Lung (tissue), 12 donors: Measurements from ENCODE around the gene AEN. TPM values are rescaled to one million over a fixed set of nuclear protein-coding genes. Genes with fewer than 3 reads are reported as not detected.

Source experiments
- ATAC-seq: fragments of 200-7000 bp; cut with Tn5 transposase; one replicate; pipeline ENCODE4 v1.9.1; 2020; ENCODE audit warnings: moderate number of reproducible peaks; ENCODE audit not compliant: insufficient read depth, low FRiP score
- DNase-seq, 3 donors: peaks; one replicate each; pipeline ENCODE4 v3.0.0-alpha.2; 2013 to 2017
- H3K27ac ChIP-seq, 2 donors: one replicate each; pipeline ENCODE4 v1.5.1; 2013; ENCODE audit warnings: mild to moderate bottlenecking in 2 of 2, moderate library complexity in 2 of 2, control low read depth in 1 of 2, inconsistent platforms in 1 of 2, low read depth in 1 of 2, low read length in 1 of 2
- H3K27me3 ChIP-seq, 3 donors: one replicate each; pipeline ENCODE4 v1.5.1; 2013; ENCODE audit warnings: low read length in 2 of 3; ENCODE audit not compliant: control insufficient read depth in 3 of 3, insufficient read depth in 3 of 3
- H3K36me3 ChIP-seq, 4 donors: one replicate each; pipeline ENCODE4 v1.5.1; 2013; ENCODE audit warnings: low read length in 4 of 4, mild to moderate bottlenecking in 1 of 4, moderate library complexity in 1 of 4; ENCODE audit not compliant: control insufficient read depth in 4 of 4, insufficient read depth in 4 of 4
- H3K4me1 ChIP-seq, 5 donors: one replicate each; pipeline ENCODE4 v1.5.1; 2013; ENCODE audit warnings: low read length in 5 of 5, mild to moderate bottlenecking in 2 of 5, moderate library complexity in 1 of 5; ENCODE audit not compliant: control insufficient read depth in 5 of 5, insufficient read depth in 5 of 5
- H3K4me3 ChIP-seq: one replicate; pipeline ENCODE4 v1.5.1; 2013; ENCODE audit warnings: mild to moderate bottlenecking, control low read depth, moderate library complexity
- H3K9ac ChIP-seq, 2 donors: one replicate each; pipeline ENCODE4 v1.5.1; 2013; ENCODE audit warnings: low read length in 2 of 2, control low read depth in 1 of 2; ENCODE audit not compliant: insufficient read depth in 1 of 2
- H3K9me3 ChIP-seq, 4 donors: one replicate each; pipeline ENCODE4 v1.5.1; 2013; ENCODE audit warnings: low read length in 3 of 4, mild to moderate bottlenecking in 1 of 4, moderate library complexity in 1 of 4; ENCODE audit not compliant: control insufficient read depth in 4 of 4, insufficient read depth in 3 of 4
- WGBS, 2 donors: extraction: QIAGEN DNeasy Blood & Tissue Kit; methylation state at CpG; one replicate each; pipeline ENCODE4 v1.1.7; 2013; 5-methylcytosine and 5-hydroxymethylcytosine counted together
- polyA plus RNA-seq, 2 donors: library from polyadenylated mRNA; stranded (reverse); fragments of 200-250 nt; gene quantifications; one replicate each; pipeline ENCODE4 v1.2.1, GENCODE V29; 2013
- total RNA-seq, 2 donors: library from RNA; depleted of rRNA in 1 of 2; stranded (reverse); fragments of >200 nt in 1 of 2; gene quantifications; one replicate each; pipeline ENCODE4 v1.2.1, GENCODE V29; 2014 to 2021
- TF ChIP-seq, protein P1 (sequence below): IDR thresholded peaks from 2 replicates; pipeline ENCODE4 v1.5.1; 2012; ENCODE audit warnings: mild to moderate bottlenecking; ENCODE audit errors: control extremely low read depth, extremely low read depth
- donor health status: control.
- donor health status: control.
- donor health status: Bipolar disorder and iron deficiency.
- donor health status: healthy.
- donor health status: DM: yes; HTN: yes; CAD: no.

AEN gene
- total and polyA plus RNA-seq, 4 donors: 4.2 to 15.4 (median 13.4) TPM

DNA sequence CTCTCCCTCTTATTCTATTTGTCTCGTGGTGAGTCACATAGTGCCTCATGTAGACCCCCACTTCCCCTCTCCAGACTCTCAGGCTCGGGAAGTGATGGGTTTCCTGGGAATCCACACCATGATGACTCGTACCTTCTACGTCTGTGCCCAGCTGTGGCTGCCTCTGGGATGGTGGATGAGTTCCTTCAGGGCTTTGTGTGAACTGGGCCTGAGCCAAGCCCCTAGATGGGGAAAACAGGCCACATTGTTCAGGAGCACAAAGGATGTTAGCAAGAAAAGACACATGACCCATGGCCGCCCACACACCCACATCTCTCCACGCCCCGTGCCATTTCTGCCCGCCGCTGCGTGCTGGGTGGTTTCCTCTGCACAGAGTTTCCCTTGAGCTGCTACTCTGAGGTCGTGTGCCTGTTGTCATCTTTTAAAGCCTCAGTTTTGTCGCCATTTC lies 28.2 kb downstream of the AEN start:
- Histone ChIP-seq H3K4me3 (no peak overlapping the region), H3K9ac (no peak overlapping the region), H3K36me3 (peaks cover 0 to 14% (median 0%) of the 10 kb centered on the region in 4 donors), H3K27me3 (no peaks in the 10 kb centered on the region), H3K4me1 (peaks cover 0 to 37% (median 0%) of the 10 kb centered on the region in 5 donors), H3K27ac (peak overlapping the region; percentile 58 to 94), H3K9me3 (no peaks in the 10 kb centered on the region)
- 42 to 57% methylated on average over 12 of the region's 12 CpGs for WGBS, 2 donors
- TF ChIP-seq, protein P1, sequence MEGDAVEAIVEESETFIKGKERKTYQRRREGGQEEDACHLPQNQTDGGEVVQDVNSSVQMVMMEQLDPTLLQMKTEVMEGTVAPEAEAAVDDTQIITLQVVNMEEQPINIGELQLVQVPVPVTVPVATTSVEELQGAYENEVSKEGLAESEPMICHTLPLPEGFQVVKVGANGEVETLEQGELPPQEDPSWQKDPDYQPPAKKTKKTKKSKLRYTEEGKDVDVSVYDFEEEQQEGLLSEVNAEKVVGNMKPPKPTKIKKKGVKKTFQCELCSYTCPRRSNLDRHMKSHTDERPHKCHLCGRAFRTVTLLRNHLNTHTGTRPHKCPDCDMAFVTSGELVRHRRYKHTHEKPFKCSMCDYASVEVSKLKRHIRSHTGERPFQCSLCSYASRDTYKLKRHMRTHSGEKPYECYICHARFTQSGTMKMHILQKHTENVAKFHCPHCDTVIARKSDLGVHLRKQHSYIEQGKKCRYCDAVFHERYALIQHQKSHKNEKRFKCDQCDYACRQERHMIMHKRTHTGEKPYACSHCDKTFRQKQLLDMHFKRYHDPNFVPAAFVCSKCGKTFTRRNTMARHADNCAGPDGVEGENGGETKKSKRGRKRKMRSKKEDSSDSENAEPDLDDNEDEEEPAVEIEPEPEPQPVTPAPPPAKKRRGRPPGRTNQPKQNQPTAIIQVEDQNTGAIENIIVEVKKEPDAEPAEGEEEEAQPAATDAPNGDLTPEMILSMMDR: no peak
- ATAC-seq (peak; percentile 47), DNase-seq (peak in 1 of 3 donors; percentile 17)

DNA sequence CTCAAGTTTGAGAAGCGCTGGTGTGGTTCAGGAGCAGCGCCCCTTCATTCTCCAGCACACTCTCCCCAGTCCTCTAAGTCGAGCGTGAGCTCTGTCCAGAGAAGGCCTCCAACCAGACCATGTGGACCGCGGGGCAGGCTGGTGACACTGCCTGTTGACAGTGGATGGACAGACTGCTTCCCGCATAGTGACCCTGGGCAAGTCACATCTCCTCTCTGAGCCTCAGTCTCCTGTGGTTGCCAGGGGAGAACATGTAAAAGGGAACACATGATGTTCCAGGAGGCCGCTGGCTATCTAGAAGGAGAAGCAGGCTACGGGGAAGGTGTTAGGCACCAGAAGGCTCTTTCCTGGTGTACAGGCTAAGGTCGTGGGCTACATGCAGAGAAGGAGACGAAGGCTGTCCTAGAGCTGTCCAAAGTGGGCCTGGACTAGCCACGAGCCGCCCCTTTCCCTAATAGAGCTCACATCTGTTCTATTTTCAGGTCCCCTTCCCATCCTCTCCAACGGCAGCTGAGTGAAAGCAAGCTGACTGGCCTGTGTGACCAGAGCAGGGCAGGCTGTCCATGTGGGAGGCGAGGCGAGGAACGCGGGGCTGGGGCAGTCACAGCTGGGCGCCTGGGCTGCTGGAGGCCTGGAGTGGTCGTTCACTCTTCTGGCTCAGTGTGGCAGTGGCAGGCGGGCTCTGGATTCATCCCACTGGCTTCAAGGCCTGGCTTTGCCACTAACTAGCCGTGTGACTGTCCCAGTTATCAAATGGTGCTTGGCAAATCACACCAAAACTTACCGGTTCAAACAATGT lies 28.8 kb downstream of the AEN start:
- no peak for DNase-seq
- TF ChIP-seq, protein P1: no peak
- WGBS, 2 donors: 84 to 86% methylated on average over 23 of the region's 23 CpGs
- peaks cover 0 to 37% (median 0%) of the 10 kb centered on the region in 5 donors for H3K4me1 ChIP-seq
- no peaks in the 10 kb centered on the region for H3K27me3 ChIP-seq
- no peak overlapping the region for H3K4me3 ChIP-seq
- H3K9me3 ChIP-seq: no peaks in the 10 kb centered on the region
- no peak for ATAC-seq
- peak overlapping the region; percentile 29 to 87 for H3K27ac ChIP-seq
- no peak overlapping the region for H3K9ac ChIP-seq
- H3K36me3 ChIP-seq: peaks cover 0 to 16% (median 0%) of the 10 kb centered on the region in 4 donors

DNA sequence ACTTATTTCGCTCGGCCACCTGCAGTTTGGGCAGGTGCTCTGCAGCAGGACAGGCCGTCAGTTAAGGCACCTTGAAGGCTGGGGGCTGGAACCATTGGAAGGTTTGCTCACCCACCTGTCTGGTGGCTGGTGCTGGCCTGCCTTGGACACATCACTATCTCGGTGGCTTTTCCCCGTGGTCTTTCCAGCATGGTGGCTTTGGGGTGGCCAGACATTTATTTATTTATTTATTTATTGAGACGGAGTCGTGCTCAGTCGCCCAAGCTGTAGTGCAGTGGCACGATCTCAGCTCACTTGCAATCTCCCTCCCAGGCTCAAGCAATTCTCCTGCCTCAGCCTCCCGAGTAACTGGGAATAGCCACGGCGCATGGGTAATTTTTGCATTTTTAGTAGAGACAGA lies 29.4 kb downstream of the AEN start:
- Histone ChIP-seq H3K4me1 (peaks cover 0 to 37% (median 0%) of the 10 kb centered on the region in 5 donors), H3K36me3 (peaks cover 0 to 16% (median 0%) of the 10 kb centered on the region in 4 donors), H3K27ac (no peak overlapping the region), H3K9ac (no peak overlapping the region), H3K9me3 (no peaks in the 10 kb centered on the region), H3K4me3 (no peak overlapping the region), H3K27me3 (no peaks in the 10 kb centered on the region)
- 96% methylated on average over 12 of the region's 12 CpGs for WGBS, 2 donors
- DNase-seq (no peak), ATAC-seq (no peak)
- TF ChIP-seq, protein P1: no peak
